Ovary (tissue), 9 donors: Measurements from ENCODE around the gene SLC35D1. TPM values are rescaled to one million over a fixed set of nuclear protein-coding genes. Genes with fewer than 3 reads are reported as not detected.

ENCODE experiments used
- DNase-seq, 5 donors: peaks; one replicate each; pipeline ENCODE4 v3.0.0-alpha.2; 2019 to 2020
- H3K27ac ChIP-seq, 2 donors: fragments of 200-600 bp; one replicate each; pipeline versions ENCODE4 v1.5.1 to v1.8.0; 2019 to 2022
- H3K27me3 ChIP-seq: fragments of 200-600 bp; one replicate; pipeline ENCODE4 v1.8.0; 2022
- H3K36me3 ChIP-seq: fragments of 200-600 bp; sonication (generic); one replicate; pipeline ENCODE4 v1.5.1; 2019
- H3K4me1 ChIP-seq: one replicate; pipeline ENCODE4 v1.8.1; 2013; ENCODE audit warnings: mild to moderate bottlenecking, moderate library complexity; ENCODE audit not compliant: insufficient read depth
- H3K4me3 ChIP-seq: fragments of 200-600 bp; sonication (generic); one replicate; pipeline ENCODE4 v1.5.1; 2017
- H3K9me3 ChIP-seq, 2 donors: fragments of 200-600 bp in 1 of 2; sonication (generic) in 1 of 2; one replicate each; pipeline versions ENCODE4 v1.5.1 to v1.8.1; 2013 to 2019; ENCODE audit warnings: mild to moderate bottlenecking in 1 of 2, moderate library complexity in 1 of 2
- EP300 ChIP-seq: sonication (generic); formaldehyde crosslinking; IDR thresholded peaks from one replicate; pipeline ENCODE4 v1.6.1; 2017; ENCODE audit warnings: antibody characterized with exemption
- POLR2A ChIP-seq: fragments of 450-650 bp; IDR thresholded peaks from one replicate; pipeline ENCODE4 v1.6.1; 2017; ENCODE audit warnings: antibody characterized with exemption, mild to moderate bottlenecking, moderate library complexity
- WGBS, 3 donors: extraction: QIAGEN DNeasy Blood & Tissue Kit in 1 of 3; methylation state at CpG; one replicate each; pipeline versions ENCODE4 v1.1.5 to v1.1.7; 2013 to 2017; 5-methylcytosine and 5-hydroxymethylcytosine counted together
- intact Hi-C, 4 donors: fragments of 100-400 bp; cut with DNase I; formaldehyde crosslinking; loops; one replicate each; pipeline versions ENCODE4 v1.11.0 to v1.15.1; 2022 to 2023
- polyA plus RNA-seq, 2 donors: library from polyadenylated mRNA; stranded (reverse); fragments of 200-250 nt in 1 of 2; fragments of 350-450 nt in 1 of 2; fragmentation: Illumina TruSeq in 1 of 2; extraction: RNeasy Lipid Tissue Mini Kit (QIAGEN cat#74804) in 1 of 2; gene quantifications; one replicate each; pipeline ENCODE4 v1.2.3, GENCODE V29; 2013 to 2014
- total RNA-seq, 7 donors: library from RNA; depleted of rRNA in 2 of 7; stranded (reverse); fragments of >200 nt in 2 of 7; fragmentation: NEBNext Ultra II Directional in 3 of 7; extraction: Animal tissue kit (Norgen Biotek cat#: 25700) in 3 of 7; gene quantifications; one replicate each; pipeline versions ENCODE4 v1.1.0 to v1.2.4, GENCODE V29; 2016 to 2023
- TF ChIP-seq, protein P1 (sequence below), 3 donors: fragments of 450-650 bp in 2 of 3; fragments of 200-600 bp in 1 of 3; IDR thresholded peaks; one replicate each; pipeline versions ENCODE4 v1.5.1 to v1.8.0; 2016 to 2022; ENCODE audit warnings: antibody characterized with exemption in 3 of 3, mild to moderate bottlenecking in 1 of 3
- donor health status: DM: no; HTN: no; CAD: no; lungs with moderate emphysema.
- donor health status: DM: no; HTN: no; CAD: no.
- donor health status: Bipolar disorder and iron deficiency.
- donor health status: DM: yes; HTN: yes; CAD: no.
- donor health status: DM: no; HTN: no; CAD: no.
- donor health status: DM: yes; HTN: yes; CAD: no.

The SLC35D1 gene
- total and polyA plus RNA-seq, 9 donors: 5.0 to 16.9 (median 10.3) TPM

DNA sequence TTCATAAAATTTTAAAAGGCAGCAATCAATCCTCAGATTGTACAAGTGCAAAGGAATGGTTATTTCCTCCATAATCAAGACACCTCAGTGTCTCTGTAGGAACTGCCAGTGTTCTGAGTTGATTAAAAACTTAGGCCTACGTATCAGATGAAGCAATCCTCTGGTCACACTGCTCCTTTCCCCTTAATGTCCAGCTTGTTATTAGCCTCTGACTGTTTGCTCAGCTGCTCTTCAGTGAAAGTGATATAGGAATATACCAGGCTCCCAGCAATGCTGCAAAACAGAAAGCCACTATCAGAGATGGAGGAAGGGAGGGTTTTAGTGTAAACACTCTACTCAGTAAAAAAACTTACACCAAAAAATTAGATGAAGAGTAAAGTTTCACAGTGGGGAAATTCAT lies 49.8 kb downstream of the SLC35D1 start:
- Histone ChIP-seq H3K9me3 (no peaks in the 10 kb centered on the region), H3K36me3 (no peaks in the 10 kb centered on the region), H3K4me1 (no peaks in the 10 kb centered on the region), H3K4me3 (no peak overlapping the region), H3K27ac (no peak overlapping the region), H3K27me3 (no peaks in the 10 kb centered on the region)
- intact Hi-C loops: no loop called here
- no peak for DNase-seq
- WGBS, 3 donors: 67 to 81% (median 72%) methylated on average over 1 of the region's 1 CpG
- TF ChIP-seq, protein P1, sequence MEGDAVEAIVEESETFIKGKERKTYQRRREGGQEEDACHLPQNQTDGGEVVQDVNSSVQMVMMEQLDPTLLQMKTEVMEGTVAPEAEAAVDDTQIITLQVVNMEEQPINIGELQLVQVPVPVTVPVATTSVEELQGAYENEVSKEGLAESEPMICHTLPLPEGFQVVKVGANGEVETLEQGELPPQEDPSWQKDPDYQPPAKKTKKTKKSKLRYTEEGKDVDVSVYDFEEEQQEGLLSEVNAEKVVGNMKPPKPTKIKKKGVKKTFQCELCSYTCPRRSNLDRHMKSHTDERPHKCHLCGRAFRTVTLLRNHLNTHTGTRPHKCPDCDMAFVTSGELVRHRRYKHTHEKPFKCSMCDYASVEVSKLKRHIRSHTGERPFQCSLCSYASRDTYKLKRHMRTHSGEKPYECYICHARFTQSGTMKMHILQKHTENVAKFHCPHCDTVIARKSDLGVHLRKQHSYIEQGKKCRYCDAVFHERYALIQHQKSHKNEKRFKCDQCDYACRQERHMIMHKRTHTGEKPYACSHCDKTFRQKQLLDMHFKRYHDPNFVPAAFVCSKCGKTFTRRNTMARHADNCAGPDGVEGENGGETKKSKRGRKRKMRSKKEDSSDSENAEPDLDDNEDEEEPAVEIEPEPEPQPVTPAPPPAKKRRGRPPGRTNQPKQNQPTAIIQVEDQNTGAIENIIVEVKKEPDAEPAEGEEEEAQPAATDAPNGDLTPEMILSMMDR (IDR thresholded peaks at IDR 0.05): no peak
- no peak for TF ChIP-seq EP300
- TF ChIP-seq POLR2A: no peak

DNA sequence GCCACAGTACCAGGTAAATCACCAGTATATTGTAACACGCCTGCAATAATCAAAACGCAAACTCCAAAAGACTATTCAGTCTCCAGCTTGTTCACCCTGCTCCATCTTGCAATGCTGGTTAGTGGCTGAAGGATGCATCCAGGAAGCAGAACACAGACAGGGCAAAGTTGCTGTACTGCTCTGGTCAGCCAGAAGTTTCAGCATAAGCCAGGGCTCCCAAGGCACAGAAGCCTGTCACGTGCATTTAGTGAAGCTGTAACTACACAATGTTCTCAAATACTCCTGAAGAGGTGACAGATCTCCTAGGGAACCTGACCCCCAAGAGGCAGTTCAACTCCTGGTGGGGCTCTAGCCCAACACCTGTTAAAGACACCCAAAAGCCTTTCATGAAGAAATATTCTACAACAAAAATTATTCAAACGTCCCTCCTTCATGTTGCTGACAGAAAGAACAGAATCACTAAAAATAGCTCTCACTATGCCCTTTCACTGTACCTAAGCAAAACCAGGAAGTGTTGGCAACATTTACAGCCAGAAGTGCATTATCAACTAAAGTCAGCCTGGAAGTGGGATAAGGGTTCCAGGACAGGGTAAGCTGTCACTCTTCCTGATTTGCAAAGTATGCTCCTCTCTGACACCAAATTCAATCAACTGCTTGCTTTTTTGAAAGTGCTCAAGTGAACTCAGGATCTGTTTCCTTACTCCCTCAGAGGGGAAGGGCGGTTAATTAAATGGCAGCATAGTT lies 52.1 kb downstream of the SLC35D1 start:
- no peaks in the 10 kb centered on the region for H3K27me3 ChIP-seq
- no peak for TF ChIP-seq EP300
- no peak for TF ChIP-seq POLR2A
- TF ChIP-seq, protein P1 (IDR thresholded peaks at IDR 0.05): no peak
- intact Hi-C loops: no loop called here
- no peaks in the 10 kb centered on the region for H3K4me1 ChIP-seq
- no peak overlapping the region for H3K27ac ChIP-seq
- 80 to 82% (median 81%) methylated on average over 5 of the region's 5 CpGs for WGBS, 3 donors
- H3K4me3 ChIP-seq: no peak overlapping the region
- H3K36me3 ChIP-seq: no peaks in the 10 kb centered on the region
- no peak for DNase-seq
- H3K9me3 ChIP-seq: no peaks in the 10 kb centered on the region

DNA sequence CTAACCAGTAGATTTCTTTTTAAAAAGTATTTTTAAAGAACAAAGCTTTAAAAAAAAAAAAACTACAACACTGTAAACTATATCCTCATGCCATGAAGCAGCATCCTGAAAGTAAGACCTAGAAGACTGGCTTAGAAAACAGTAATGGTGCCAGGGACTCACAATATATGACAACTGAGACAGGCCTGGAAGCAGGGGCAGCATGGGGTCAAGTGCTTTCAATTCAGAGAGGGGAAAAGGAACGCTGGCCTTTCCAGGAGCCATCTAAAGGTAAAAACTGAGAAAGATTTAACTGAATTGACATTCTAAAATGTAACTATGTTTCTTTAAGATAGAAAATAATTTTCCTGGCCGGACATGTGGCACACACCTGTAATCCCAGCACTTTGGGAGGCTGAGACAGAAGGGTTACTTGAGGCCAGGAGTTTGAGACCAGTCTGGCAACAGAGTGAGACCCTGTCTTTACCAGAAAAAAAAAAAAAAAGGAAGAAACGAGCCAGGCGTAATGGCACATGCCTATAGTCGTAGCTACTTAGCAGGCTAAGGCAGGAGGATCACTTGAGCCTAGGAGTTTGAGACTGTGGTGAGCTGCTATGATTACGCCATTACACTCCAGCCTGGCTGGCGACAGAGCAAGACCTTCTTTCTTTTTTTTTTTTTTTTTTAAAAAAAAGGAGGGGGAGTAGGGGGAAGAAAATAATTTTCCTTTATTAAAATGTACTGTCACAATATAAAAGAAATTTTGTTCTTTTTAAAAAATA lies 54.1 kb downstream of the SLC35D1 start:
- WGBS, 3 donors: 84 to 89% (median 87%) methylated on average over 7 of the region's 7 CpGs
- Histone ChIP-seq H3K27me3 (no peaks in the 10 kb centered on the region), H3K4me3 (no peak overlapping the region), H3K9me3 (no peaks in the 10 kb centered on the region), H3K27ac (no peak overlapping the region), H3K36me3 (no peaks in the 10 kb centered on the region), H3K4me1 (no peaks in the 10 kb centered on the region)
- TF ChIP-seq, protein P1 (IDR thresholded peaks at IDR 0.05): no peak
- TF ChIP-seq POLR2A (no peak), EP300 (no peak)
- no peak for DNase-seq
- intact Hi-C loops: loop anchor here in 3 of 4 donors (10.0 kb wide), 2 partner anchors 55 to 145 kb away; partner anchors contain the start of gene SLC35D1 (in 1 of the 3)

DNA sequence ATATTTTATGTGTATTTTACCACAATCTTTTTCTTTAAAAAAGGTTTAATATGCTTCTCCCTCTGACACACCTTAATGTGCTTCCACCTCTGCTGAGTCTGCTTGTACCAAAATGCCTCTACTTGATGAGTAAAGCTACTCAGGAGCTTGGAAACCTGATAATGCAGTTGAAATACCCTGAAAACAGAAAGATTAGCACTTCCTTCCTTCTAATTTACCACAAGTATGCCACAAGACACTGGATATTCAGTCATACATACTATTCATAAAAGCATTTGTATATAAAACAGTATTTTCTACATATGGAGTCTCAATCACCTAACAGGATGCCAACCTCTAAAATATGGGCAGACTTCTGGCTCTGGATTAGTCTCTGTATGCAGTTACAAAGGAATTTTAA lies 55.0 kb downstream of the SLC35D1 start:
- intact Hi-C loops: loop anchor here in 3 of 4 donors (10.0 kb wide), 2 partner anchors 56 to 146 kb away; partner anchors contain the start of gene SLC35D1 (in 1 of the 3)
- Histone ChIP-seq H3K36me3 (no peaks in the 10 kb centered on the region), H3K9me3 (no peaks in the 10 kb centered on the region), H3K27ac (no peak overlapping the region), H3K27me3 (no peaks in the 10 kb centered on the region), H3K4me3 (no peak overlapping the region), H3K4me1 (no peaks in the 10 kb centered on the region)
- no peak for DNase-seq
- TF ChIP-seq, protein P1 (IDR thresholded peaks at IDR 0.05): no peak
- TF ChIP-seq EP300: no peak
- no peak for TF ChIP-seq POLR2A
